Liver (tissue), 9 donors: ENCODE results near the gene SDHA. TPM values are rescaled to one million over a fixed set of nuclear protein-coding genes. Genes with fewer than 3 reads are reported as not detected.
A peak's percentile ranks its signal among the peaks of the same experiment; 100 is the strongest.
"Not testable (repeated sequence)": the region's sequence is repeated elsewhere in the genome, so short reads cannot be mapped to it uniquely, and the experiment has no call there.

ENCODE experiments used
- DNase-seq: peaks from one replicate; pipeline ENCODE4 v3.0.0-alpha.2; 2017; ENCODE audit warnings: low spot score
- H3K27ac ChIP-seq, 2 donors: one replicate each; pipeline ENCODE4 v1.7.0; 2013; ENCODE audit warnings: inconsistent platforms in 2 of 2, low read length in 2 of 2, control low read depth in 1 of 2, low read depth in 1 of 2, mild to moderate bottlenecking in 1 of 2
- H3K27me3 ChIP-seq, 4 donors: one replicate each; pipeline versions ENCODE4 v1.6.1 to v1.7.0; 2013; ENCODE audit warnings: low read length in 3 of 4, inconsistent platforms in 1 of 4, mild to moderate bottlenecking in 1 of 4, moderate library complexity in 1 of 4; ENCODE audit not compliant: control insufficient read depth in 4 of 4, insufficient read depth in 4 of 4
- H3K36me3 ChIP-seq, 4 donors: one replicate each; pipeline versions ENCODE4 v1.6.1 to v1.7.0; 2013; ENCODE audit warnings: low read length in 3 of 4, mild to moderate bottlenecking in 3 of 4, low read depth in 1 of 4, moderate library complexity in 1 of 4; ENCODE audit not compliant: control insufficient read depth in 4 of 4, insufficient read depth in 3 of 4
- H3K4me1 ChIP-seq, 4 donors: one replicate each; pipeline versions ENCODE4 v1.6.1 to v1.7.0; 2013; ENCODE audit warnings: low read length in 3 of 4, mild to moderate bottlenecking in 3 of 4, moderate library complexity in 1 of 4; ENCODE audit not compliant: control insufficient read depth in 4 of 4, insufficient read depth in 4 of 4
- H3K4me3 ChIP-seq, 3 donors: one replicate each; pipeline versions ENCODE4 v1.6.1 to v1.7.0; 2013; ENCODE audit warnings: low read length in 3 of 3, control low read depth in 1 of 3, low read depth in 1 of 3, mild to moderate bottlenecking in 1 of 3
- H3K9ac ChIP-seq, 2 donors: one replicate each; pipeline ENCODE4 v1.7.0; 2013; ENCODE audit warnings: low read length in 2 of 2, mild to moderate bottlenecking in 2 of 2, moderate library complexity in 2 of 2, control low read depth in 1 of 2, low read depth in 1 of 2
- H3K9me3 ChIP-seq, 4 donors: one replicate each; pipeline versions ENCODE4 v1.6.1 to v1.7.0; 2013; ENCODE audit warnings: low read length in 3 of 4; ENCODE audit not compliant: control insufficient read depth in 4 of 4
- EGR1 ChIP-seq, 2 donors: IDR thresholded peaks; 2 replicates each; pipeline ENCODE4 v1.6.1; 2016 to 2018; ENCODE audit warnings: antibody characterized with exemption in 2 of 2, low read depth in 2 of 2
- GABPA ChIP-seq, 2 donors: IDR thresholded peaks in 1 of 2; conservative IDR thresholded peaks in 1 of 2; 2 replicates each; pipeline ENCODE4 v1.6.1; 2016; ENCODE audit warnings: antibody characterized with exemption in 2 of 2, mild to moderate bottlenecking in 1 of 2, moderate library complexity in 1 of 2
- HNF4A ChIP-seq, 2 donors: conservative IDR thresholded peaks; 2 replicates each; pipeline ENCODE4 v1.6.1; 2016; ENCODE audit warnings: antibody characterized with exemption in 2 of 2, mild to moderate bottlenecking in 2 of 2
- NR2F2 ChIP-seq: IDR thresholded peaks from 2 replicates; pipeline ENCODE4 v1.6.1; 2016; ENCODE audit warnings: antibody characterized with exemption
- RXRA ChIP-seq, 2 donors: IDR thresholded peaks; 2 replicates each; pipeline ENCODE4 v1.6.1; 2017 to 2018; ENCODE audit warnings: antibody characterized with exemption in 2 of 2, mild to moderate bottlenecking in 1 of 2
- YY1 ChIP-seq: IDR thresholded peaks from 2 replicates; pipeline ENCODE4 v1.6.1; 2016; ENCODE audit warnings: antibody characterized with exemption, mild to moderate bottlenecking
- ZBTB33 ChIP-seq: IDR thresholded peaks from 2 replicates; pipeline ENCODE4 v1.6.1; 2016; ENCODE audit warnings: antibody characterized with exemption
- WGBS: extraction: QIAGEN DNeasy Blood & Tissue Kit; methylation state at CpG from one replicate; pipeline ENCODE4 v1.1.7; 2013; 5-methylcytosine and 5-hydroxymethylcytosine counted together
- polyA plus RNA-seq, 2 donors: library from polyadenylated mRNA; stranded (reverse) in 1 of 2; unstranded in 1 of 2; fragments of 200-250 nt in 1 of 2; fragments of >200 nt in 1 of 2; fragmentation: Nextera tagmentation in 1 of 2; extraction: Ambion mirVana in 1 of 2; gene quantifications; one replicate each; pipeline versions ENCODE4 v1.2.1 to v1.2.3, GENCODE V29; 2013 to 2015
- total RNA-seq, 2 donors: library from RNA; depleted of rRNA; stranded (reverse); fragments of >200 nt; gene quantifications; one replicate each; pipeline ENCODE4 v1.2.3, GENCODE V29; 2014
- TF ChIP-seq, protein P1 (sequence below): fragments of 150-350 bp; IDR thresholded peaks from 2 replicates; pipeline ENCODE4 v1.5.1; 2017; ENCODE audit warnings: improper control_type of control experiment, low read depth, low read length; ENCODE audit not compliant: missing input control
- donor health status: healthy.
- donor health status: healthy.
- donor health status: healthy.
- donor health status: healthy.
- donor health status: healthy.

Gene SDHA
- total and polyA plus RNA-seq, 4 donors: 79.2 to 215 (median 159) TPM

DNA sequence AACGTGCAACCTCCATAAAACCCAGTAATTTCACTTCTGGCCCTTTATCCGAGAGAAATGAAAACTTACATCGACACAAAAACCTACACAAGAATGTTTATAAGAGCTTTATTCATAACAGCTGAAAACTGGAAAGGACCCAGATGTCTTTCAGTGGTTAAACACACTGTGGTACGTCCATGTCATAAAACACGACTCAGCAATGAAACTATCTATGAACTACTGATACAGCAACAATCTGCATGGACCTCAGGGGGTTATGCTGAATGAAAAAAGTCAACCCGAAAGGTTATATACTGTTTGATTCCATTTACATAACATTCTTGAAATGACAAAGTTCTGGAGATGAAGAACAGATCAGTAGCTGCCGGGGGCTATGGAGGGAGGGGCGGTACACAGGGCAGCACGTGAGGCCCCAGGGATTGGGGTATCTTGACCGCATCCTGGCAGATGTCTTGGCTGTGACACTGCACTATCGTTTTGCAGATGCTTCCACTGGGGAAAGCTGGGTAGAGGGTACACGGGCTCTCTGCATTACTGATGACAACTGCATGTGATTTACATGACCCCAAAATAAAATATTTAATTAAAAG, 4.2 kb upstream of the SDHA start (continued):
- TF ChIP-seq, protein P1, sequence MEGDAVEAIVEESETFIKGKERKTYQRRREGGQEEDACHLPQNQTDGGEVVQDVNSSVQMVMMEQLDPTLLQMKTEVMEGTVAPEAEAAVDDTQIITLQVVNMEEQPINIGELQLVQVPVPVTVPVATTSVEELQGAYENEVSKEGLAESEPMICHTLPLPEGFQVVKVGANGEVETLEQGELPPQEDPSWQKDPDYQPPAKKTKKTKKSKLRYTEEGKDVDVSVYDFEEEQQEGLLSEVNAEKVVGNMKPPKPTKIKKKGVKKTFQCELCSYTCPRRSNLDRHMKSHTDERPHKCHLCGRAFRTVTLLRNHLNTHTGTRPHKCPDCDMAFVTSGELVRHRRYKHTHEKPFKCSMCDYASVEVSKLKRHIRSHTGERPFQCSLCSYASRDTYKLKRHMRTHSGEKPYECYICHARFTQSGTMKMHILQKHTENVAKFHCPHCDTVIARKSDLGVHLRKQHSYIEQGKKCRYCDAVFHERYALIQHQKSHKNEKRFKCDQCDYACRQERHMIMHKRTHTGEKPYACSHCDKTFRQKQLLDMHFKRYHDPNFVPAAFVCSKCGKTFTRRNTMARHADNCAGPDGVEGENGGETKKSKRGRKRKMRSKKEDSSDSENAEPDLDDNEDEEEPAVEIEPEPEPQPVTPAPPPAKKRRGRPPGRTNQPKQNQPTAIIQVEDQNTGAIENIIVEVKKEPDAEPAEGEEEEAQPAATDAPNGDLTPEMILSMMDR: no peak
- TF ChIP-seq GABPA (IDR thresholded peaks at IDR 0.05 in 1 of 2, conservative IDR thresholded peaks at IDR 0.05 in 1 of 2) (no peak), EGR1 (IDR thresholded peaks at IDR 0.05; ENCODE audit: low read depth in 2 of 2) (no peak), ZBTB33 (no peak), YY1 (no peak)

GRCh38 chr5:215256-215655, 2.9 kb upstream of the SDHA start:
- H3K27me3 ChIP-seq, H3K4me3 ChIP-seq, H3K9me3 ChIP-seq, H3K9ac ChIP-seq, H3K27ac ChIP-seq, H3K36me3 ChIP-seq, DNase-seq: not testable (repeated sequence)
- WGBS: 95% methylated on average over 2 of the region's 2 CpGs
- H3K4me1 ChIP-seq: peaks cover 1 to 16% (median 5%) of the 10 kb centered on the region in 4 donors

GRCh38 chr5:216076-216475, 2.0 kb upstream of the SDHA start:
- H3K9ac ChIP-seq, H3K27me3 ChIP-seq, H3K36me3 ChIP-seq, H3K4me3 ChIP-seq, H3K27ac ChIP-seq, DNase-seq, H3K9me3 ChIP-seq: not testable (repeated sequence)
- peaks cover 1 to 22% (median 11%) of the 10 kb centered on the region in 4 donors for H3K4me1 ChIP-seq
- 93% methylated on average over 9 of the region's 10 CpGs for WGBS

DNA sequence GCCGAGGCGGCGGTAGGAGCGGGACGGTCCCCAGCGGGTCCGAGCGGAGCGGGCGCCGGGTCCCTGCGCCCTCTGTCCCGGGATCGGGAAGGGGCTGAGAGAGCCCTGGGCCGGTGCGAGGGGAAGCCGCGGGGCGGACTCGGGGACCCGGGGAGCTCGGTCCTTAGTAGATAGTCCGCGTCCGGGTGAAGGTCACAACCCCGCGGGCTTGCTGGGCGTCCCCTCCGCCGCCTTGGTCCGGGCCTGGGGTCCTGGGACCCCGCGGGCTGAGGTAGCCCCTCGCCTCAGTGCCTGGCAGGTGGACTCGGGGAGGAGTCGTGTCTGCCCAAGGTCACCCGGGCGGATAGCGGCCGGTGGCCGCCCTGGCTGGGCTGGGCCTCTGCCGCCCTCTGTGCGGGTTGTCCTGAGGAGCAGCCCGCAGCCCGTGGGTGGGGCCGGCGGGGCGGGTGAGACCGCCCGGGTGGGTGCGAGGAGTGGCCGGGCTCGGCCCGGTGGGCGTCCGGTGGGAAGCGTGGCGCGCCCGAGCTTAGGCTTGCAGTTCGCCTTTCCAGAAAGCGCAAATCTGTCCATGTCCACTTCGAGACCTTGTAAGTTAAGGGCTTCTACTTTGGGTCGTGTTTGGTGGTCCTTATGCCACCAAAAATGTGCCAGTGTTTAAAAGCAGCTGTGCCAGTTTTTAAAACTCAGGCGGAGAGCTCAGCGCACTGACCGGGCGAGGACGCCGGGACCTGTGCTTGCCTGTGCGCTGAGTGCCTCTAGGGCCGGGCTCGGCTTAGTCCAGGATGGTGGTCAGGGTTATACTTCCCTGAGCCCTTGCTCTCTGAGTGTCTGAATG, 554 bp downstream of the SDHA start:
- peak; percentile 66 for DNase-seq
- H3K9ac ChIP-seq: peak overlapping the region; percentile 88 to 97
- H3K9me3 ChIP-seq: no peaks in the 10 kb centered on the region
- peaks cover 0 to 2% (median under 1%) of the 10 kb centered on the region in 4 donors for H3K36me3 ChIP-seq
- H3K4me1 ChIP-seq: peaks cover 1 to 29% (median 14%) of the 10 kb centered on the region in 4 donors
- TF ChIP-seq NR2F2 (no peak), RXRA (IDR thresholded peaks at IDR 0.05) (no peak), HNF4A (conservative IDR thresholded peaks at IDR 0.05) (peak in 1 of 2 donors; percentile 33)
- H3K27me3 ChIP-seq: no peaks in the 10 kb centered on the region
- under 1% methylated on average over 73 of the region's 73 CpGs for WGBS
- peak overlapping the region; percentile 67 to 99 (median 92) for H3K4me3 ChIP-seq
- H3K27ac ChIP-seq: peak overlapping the region; percentile 86 to 95
